AG10803 (cell line): ENCODE measurements around the gene GUCY1A2.

Experiments
- DNase-seq: peaks from one replicate; pipeline ENCODE4 v3.0.0; 2010; ENCODE audit warnings: low read depth
- H3K4me3 ChIP-seq: 2 replicates; pipeline ENCODE4 v1.5.1; 2011; ENCODE audit warnings: mild to moderate bottlenecking, low read length, control low read depth
- TF ChIP-seq, protein P1 (sequence below): conservative IDR thresholded peaks from 2 replicates; pipeline ENCODE4 v1.5.1; 2011; ENCODE audit warnings: mild to moderate bottlenecking, low read length, control low read depth, inconsistent platforms

Gene GUCY1A2

DNA sequence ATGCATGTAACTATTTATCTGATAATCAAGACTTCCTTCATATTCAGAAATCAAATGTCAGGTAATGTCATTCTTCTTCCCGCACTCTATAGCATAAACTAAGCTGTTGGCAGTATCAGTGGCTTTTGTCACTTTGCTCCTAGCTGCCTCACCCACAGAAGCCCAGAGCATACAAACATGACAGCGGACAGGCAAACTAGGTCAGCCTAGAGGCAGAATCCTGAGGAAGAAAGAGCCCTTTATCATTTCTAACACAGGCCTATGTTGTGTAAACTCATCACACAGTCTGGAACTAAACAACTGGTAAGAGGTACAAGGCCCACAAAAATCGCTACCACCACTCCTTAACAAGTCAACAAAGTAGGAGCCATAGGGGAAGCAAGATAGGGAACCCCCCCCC lies 21.0 kb downstream of the GUCY1A2 start:
- TF ChIP-seq, protein P1, sequence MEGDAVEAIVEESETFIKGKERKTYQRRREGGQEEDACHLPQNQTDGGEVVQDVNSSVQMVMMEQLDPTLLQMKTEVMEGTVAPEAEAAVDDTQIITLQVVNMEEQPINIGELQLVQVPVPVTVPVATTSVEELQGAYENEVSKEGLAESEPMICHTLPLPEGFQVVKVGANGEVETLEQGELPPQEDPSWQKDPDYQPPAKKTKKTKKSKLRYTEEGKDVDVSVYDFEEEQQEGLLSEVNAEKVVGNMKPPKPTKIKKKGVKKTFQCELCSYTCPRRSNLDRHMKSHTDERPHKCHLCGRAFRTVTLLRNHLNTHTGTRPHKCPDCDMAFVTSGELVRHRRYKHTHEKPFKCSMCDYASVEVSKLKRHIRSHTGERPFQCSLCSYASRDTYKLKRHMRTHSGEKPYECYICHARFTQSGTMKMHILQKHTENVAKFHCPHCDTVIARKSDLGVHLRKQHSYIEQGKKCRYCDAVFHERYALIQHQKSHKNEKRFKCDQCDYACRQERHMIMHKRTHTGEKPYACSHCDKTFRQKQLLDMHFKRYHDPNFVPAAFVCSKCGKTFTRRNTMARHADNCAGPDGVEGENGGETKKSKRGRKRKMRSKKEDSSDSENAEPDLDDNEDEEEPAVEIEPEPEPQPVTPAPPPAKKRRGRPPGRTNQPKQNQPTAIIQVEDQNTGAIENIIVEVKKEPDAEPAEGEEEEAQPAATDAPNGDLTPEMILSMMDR = no peak
- H3K4me3 ChIP-seq = no peak overlapping the region
- DNase-seq = no peak

GRCh38 chr11:106996691-106997090 lies 21.6 kb downstream of the GUCY1A2 start:
- no peak for DNase-seq
- TF ChIP-seq, protein P1 = no peak
- H3K4me3 ChIP-seq = no peak overlapping the region

GRCh38 chr11:106990331-106990730 lies 27.9 kb downstream of the GUCY1A2 start:
- TF ChIP-seq, protein P1 = no peak
- no peak for DNase-seq
- H3K4me3 ChIP-seq = no peak overlapping the region

DNA sequence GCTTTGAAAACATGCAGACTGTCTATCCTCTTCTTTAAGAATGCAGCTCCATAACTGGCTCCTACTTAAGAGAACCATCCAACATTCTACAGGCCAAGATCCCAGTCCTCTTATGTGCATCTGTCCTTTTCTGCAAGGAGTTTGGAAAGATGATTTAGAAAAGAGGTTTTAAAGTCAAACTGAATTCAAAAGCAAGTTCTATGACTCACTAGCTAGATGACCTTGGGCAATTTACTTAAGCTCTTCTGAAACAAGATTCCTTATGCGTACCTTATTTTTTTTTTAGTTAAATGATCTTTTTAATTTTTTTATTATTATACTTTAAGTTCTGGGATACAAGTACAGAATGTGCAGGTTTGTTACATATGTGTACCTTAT lies 29.2 kb downstream of the GUCY1A2 start:
- DNase-seq = peak; percentile 33
- TF ChIP-seq, protein P1 = no peak

DNA sequence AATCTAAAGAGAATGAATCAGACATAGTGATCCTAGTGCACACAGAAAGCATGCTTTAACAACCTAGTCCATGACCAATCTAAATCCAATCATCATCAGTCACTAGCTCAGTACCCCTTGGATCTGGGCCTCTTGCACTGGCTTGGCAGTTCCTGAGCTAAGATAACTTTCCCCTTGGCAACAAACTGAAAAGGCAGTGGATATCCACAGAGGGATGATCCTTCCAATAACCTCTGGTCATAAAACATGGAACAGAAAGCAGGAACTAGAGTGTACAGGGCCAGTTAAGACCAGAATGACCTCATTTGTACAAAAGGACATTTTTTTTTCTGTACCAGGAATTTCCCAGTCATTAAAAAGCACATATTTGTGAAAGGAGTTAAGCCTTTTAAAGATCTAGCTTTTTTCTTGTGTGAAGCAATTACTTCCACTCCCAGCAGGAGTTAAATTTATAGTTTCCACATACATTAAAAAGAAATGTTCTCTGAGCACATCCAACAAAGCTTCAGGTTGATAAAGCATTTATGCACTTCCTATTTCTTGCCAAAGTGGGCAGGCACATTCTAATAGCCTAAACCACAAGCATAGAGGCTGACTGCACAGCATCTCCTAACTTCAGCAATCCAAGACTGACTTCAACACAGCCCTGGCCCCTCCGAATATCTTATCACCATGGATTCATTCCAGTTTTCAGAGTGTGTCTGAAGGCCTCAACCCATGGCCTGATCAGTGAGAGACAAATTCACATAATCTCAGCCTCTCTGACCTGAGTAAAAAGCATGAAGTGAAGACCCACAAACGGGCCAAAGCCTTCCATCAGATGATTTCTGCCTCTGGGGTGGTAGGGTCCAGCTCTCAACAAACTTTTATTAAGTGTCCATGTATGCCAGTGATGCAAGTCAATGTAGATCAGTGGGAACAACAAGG lies 29.9 kb downstream of the GUCY1A2 start:
- TF ChIP-seq, protein P1 = no peak
- H3K4me3 ChIP-seq = no peak overlapping the region
- DNase-seq = peak; percentile 89

More for the DNA sequence above, 29.2 kb downstream of the GUCY1A2 start:
- H3K4me3 ChIP-seq = no peak overlapping the region

DNA sequence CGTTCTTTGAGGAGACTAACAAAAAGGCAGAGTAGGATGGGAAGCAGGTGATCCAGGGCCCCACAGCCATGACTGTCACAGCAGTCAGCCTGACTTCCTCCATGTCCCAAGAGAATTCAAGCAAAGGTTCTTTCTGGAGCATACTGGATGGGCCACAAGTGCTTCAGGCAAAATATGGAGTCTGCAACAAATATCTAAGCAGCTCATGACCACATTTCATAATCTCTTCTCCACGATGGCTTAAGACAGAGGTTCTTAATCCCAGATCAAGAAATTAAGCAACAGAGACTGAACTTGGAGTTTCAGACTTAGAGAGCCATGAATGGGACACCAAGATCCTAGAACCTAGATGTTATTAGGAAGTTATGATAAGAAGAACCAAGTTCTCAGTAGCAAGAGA lies 31.6 kb downstream of the GUCY1A2 start:
- no peak overlapping the region for H3K4me3 ChIP-seq
- TF ChIP-seq, protein P1 = no peak
- no peak for DNase-seq

DNA sequence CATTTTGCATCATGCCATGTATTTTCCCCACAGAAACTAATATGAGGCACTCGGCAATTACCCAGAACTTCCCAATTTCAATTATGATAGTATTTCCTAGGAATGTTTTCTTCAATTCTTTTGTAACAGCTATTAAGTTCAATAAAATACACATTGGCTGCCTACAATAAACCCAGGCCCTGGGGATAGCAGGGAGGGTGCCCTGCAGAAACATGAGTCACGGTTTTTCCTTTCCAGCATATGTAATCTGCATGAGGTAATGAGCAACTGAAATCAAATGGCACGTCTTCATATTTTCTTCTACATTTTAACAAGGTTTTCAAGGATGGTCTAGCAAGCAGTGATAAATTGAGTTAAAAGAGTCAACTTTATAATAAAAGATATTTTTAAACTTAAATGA lies 32.0 kb downstream of the GUCY1A2 start:
- TF ChIP-seq, protein P1 = no peak
- no peak overlapping the region for H3K4me3 ChIP-seq
- peak; percentile 69 for DNase-seq
